Measurements from ENCODE around the gene REL.
"Not testable (repeated sequence)": the region's sequence is repeated elsewhere in the genome, so short reads cannot be mapped to it uniquely, and the experiment has no call there.

The REL gene

GRCh38 chr2:60867848-60868247 lies 13.5 kb upstream of the REL start:
- no peak for DNase-seq (ENCODE audit: low read depth)

DNA sequence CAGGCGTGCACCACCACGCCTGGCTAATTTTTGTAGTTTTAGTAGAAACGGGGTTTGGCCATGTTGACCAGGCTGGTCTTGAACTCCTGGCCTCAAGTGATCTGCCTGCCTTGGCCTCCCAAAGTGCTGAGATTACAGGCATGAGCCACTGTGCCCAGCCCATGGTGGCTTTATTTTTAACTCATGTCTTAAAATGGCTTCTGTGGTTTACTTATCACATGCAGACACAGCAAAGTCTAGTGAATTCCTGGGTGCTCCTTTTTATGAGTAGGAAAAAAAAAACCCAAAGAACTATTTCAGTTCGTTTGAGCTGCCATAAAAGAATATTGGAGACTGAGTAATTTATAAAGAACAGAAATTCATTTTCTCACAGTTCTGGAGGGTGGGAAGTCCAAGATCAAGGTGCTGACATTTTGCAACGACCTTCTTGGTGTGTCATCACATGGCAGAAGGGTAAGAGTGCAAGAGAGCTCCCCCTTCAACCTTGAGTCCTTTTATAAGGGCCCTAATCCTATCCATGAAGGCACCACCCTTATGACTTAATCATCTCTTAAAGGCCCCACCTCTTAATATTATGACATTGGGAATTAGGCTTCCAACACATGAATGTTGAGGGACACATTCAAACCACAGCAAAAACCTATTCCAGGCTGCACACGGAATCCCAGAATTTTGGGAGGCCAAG lies 12.6 kb upstream of the REL start:
- DNase-seq (ENCODE audit: low read depth), result no peak

DNA sequence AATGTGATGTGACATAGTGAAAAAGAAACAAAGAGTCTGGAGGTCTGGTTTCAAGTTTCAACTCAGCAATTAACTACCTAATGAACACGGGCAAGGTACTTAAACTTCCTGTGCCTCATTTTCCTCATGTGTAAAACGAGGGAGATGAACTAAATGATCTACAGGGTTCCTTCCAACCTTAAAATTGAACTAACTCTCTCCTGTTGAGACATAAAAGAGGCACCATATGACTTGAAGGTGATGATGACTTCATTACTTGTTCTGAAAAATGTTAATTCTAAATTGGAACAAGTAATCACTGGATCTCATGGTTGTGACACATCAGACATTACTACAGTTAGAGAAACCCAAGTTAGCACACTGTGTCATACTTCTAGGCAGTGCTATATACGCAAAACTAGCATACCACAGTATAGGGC lies 8.9 kb upstream of the REL start:
- no peak for DNase-seq (ENCODE audit: low read depth)

- no peak for DNase-seq (ENCODE audit: low read depth)
Measured at GRCh38 chr2:60873381-60873780, 8.0 kb upstream of the REL start.

DNA sequence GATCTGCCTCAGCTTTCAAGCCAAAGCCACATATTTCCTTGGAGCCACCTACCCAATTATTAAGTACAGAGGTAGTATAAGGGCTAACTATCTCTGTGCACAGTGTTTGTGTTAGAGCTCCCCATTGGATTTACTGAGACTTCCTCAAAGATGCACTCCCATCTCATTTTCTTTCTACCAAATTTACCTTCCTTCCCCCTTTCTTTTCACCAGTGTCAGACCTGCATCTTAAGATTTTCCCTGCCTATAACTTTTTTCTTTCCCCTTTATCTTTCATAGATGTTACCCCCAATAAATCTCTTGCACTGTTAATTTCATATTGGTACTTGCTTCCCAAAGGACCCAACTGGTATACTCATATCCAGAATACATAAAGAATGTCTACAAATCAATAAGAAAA lies 5.9 kb upstream of the REL start:
- DNase-seq (ENCODE audit: low read depth), result no peak

DNA sequence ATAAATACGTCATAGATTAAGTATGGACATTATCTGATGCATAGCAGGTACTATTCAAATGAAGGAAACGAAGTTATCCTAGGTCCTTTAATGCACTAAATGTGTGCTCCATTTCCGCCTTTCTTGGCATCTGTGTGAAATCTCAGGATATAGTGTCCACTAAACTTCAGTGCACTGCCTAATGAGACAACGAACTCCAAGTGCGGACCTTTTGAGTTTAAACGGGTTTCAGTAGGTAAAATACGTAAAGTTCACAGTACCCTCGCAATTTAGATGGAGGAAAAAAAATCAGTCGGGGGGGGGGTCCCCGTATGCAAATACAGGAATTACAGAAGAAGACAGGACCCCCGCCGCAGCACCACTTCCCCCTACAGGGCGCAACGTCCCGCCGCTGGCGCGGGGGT lies 729 bp upstream of the REL start:
- no peak for DNase-seq (ENCODE audit: low read depth)

DNA sequence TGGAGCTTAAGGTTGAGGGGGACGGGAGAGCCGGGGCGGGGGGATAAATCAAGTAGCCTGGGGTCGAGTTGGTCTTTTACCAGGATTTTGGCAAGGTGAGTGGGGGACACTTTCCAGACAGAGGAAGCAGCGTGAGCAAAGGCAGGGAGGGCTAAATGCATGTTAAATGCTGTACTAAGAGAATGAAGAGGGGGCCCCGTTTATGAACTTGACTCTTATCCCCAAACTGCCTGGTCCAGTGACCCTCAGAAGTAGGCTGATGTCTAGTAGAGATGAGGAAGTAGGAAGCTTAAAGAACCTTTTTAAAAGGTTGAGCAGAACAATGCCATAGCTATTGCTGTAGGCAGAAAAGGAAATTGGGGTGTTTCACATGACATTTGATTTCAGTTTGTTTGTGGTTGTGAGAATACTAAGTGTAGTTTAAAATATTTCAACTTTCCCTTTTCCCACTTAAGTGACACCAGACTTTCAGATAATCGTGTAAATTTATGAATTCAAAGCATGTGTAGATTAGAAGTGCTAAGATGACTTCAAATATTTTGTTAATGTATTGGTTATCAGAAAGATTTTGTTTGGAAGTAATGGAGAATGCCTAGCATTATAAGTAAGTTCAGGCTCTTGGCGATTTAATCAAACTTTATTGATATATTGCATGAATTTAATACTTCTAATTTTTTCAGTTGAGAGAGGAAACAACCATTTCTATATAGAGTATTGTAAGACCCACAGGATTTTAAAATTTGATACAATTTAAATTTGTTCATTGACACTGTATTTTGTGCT lies 1.8 kb downstream of the REL start:
- no peak for DNase-seq (ENCODE audit: low read depth)

DNA sequence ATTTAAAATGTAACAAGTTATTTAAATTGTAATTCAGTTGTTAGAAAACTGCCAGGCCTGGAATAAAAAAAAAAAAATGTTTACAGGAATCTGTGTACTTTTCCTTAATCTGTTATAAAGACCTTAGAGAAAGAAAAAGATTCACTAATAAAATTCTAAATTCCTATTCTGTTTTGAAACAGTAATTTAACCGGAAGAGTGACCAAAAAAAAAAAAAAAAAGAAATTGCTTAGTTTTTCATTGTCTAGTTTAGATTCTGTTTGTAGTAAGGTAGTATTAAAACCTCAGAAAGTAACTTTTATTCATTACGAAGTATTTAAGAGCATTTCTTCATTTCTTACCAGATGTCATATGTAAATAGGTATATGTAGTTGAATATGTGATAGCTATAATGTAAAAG lies 2.5 kb downstream of the REL start:
- no peak for DNase-seq (ENCODE audit: low read depth)

GRCh38 chr2:60884800-60885199 lies 3.4 kb downstream of the REL start:
- DNase-seq (ENCODE audit: low read depth), result no peak

- no peak for DNase-seq (ENCODE audit: low read depth)
Measured at GRCh38 chr2:60885683-60886082, 4.3 kb downstream of the REL start.

DNA sequence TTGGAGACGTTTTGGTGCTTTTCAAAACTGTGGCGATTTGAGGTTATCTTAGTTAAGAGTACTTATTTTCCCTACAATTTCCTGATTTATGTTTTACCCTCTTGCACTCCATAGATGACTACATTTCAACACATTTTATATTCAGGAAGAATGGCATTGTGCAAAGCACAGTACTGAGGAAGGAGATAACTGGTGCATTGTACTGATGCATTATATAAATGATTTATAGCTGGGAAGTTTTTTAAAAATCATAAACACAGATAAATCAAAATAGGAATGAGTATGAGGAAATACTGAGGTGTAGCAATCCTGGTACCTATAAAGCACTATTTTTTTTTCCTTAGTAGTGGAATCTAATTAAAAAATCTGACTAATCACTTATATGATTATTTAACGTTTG lies 5.6 kb downstream of the REL start:
- no peak for DNase-seq (ENCODE audit: low read depth)

DNA sequence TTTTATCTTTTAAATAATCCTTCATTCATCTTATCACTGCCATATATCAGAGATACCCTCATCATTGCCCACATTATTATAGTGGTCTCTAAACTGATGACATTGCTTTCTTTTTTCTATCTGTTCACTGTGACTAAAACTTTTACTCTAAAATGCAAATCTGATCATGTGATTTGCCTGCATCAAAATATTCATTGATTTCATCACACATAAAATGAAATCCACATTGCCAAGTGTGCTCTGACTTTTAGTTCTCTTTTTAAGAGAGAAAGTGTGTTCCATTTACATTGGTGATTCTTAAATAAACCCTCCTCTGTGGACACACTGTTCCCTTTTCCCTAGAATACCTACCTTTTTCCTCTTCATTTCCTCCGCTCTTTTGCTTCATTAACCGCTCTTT lies 7.5 kb downstream of the REL start:
- no peak for DNase-seq (ENCODE audit: low read depth)

DNA sequence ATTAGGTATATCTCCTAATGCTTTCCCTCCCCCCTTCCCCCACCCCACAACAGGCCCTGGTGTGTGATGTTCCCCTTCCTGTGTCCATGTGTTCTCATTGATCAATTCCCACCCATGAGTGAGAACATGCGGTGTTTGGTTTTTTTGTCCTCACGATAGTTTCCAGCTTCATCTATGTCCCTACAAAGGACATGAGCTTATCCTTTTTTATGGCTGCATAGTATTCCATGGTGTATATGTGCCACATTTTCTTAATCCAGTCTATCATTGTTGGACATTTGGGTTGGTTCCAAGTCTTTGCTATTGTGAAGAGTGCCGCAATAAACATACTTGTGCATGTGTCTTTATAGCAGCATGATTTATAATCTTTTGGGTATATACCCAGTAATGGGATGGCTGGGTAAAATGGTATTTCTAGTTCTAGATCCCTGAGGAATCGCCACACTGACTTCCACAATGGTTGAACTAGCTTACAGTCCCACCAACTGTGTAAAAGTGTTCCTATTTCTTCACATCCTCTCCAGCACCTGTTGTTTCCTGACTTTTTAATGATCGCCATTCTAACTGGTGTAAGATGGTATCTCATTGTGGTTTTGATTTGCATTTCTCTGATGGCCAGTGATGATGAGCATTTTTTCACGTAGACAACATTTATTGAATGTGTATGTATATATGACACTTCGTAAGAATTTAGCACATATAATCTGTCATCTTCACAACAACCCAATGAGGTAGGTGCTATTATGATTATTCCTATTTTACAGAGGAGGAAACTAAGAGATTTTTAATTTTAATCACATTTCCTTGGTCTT lies 8.4 kb downstream of the REL start:
- not testable (repeated sequence) for DNase-seq (ENCODE audit: low read depth)

DNA sequence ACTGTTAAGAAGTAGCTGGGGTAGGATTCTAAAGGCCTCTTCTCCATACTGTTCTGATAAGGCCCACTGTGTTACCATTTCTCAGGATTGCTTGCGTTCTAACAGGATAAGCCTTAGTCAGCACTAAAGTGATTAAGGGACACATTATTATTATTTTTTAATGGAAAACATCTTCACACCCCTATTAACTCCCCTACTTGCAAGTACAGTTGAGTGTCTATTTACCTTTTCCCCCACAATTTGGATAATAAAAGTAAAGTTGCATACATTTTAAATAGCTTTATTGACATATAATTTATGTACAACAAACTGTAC lies 9.0 kb downstream of the REL start:
- no peak for DNase-seq (ENCODE audit: low read depth)

DNA sequence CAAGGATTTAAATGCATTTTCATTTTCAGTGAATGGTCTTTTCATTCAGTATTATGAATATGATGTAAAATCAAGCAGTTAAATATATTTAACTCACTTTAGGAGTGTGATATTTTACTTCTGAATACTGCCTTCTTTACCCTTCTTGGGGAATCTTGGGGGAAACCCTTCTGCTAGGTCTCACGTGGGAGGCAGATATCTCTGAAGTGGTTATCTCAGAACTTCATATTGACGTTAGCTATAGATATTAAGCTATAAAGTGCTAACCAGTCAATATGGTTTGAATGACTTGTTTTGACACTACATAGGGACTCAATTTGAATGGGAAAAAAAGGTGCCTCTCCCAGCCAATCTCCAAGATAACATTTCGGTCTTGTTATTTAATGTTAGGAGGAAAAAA lies 9.8 kb downstream of the REL start:
- DNase-seq (ENCODE audit: low read depth), result no peak

- DNase-seq (ENCODE audit: low read depth), result no peak
Measured at GRCh38 chr2:60898567-60898966, 17.2 kb downstream of the REL start.

DNA sequence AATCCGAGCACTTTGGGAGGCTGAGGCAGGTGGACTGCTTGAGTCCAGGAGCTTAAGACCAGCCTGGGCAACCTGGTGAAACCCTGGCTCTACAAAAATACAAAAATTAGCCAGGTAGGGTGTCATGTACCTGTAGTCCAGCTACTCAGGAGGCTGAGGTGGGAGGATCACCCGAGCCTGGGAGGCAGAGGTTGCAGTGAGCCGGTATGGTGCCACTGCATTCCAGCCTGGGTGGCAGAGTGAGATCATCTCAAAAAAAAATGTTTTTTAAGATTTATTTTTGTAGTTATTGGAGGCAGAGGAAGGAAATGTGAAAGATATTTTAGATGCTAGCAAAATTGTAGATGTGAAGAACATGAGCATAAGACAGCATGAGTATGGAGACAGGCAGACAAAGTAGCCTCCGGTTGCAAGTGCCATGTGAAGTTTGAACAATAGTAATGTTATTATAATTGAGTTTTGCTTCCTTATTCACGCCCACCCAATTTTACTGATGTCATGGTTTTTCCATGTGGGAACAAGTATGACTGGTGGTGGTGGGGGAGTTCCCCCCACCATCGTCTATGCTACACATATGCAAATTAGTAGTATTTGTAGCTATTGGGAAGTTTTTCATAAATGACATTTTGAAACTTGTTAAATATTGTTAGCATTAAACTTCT lies 18.0 kb downstream of the REL start:
- DNase-seq (ENCODE audit: low read depth), result no peak

DNA sequence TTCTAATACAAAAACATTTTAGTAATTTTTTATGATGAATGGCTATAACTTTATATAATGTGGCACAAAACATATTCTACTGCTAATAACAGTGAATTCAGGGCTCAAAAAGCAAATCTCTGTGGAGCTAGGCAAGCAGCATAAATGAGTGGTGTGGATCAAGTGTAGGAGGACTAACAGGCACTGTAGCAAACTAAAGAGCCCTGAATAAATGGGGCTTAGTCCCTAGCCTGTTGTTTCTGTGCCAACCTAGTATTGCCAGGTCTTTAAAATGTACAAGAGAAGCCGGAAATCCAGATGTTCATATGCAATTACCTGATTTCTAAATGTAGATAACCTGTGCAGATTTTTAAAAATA lies 18.5 kb downstream of the REL start:
- DNase-seq (ENCODE audit: low read depth), result no peak

DNA sequence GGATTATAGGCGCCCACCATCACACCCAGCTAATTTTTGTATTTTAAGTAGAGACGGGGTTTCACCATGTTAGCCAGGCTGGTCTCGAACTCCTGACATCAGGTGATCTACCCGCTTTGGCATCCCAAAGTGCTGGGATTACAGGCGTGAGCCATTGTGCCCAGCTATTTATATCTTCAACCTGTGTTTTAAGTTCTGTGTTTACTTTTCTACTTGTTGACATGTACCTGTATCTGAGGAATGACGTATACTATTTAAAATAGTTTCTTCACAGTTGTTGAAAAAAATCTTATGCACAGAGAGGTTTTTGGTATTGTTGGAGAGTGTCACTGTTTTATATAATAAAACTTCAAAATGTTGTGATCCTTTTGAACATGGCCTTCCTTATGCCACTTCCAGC lies 19.9 kb downstream of the REL start:
- not testable (repeated sequence) for DNase-seq (ENCODE audit: low read depth)

DNA sequence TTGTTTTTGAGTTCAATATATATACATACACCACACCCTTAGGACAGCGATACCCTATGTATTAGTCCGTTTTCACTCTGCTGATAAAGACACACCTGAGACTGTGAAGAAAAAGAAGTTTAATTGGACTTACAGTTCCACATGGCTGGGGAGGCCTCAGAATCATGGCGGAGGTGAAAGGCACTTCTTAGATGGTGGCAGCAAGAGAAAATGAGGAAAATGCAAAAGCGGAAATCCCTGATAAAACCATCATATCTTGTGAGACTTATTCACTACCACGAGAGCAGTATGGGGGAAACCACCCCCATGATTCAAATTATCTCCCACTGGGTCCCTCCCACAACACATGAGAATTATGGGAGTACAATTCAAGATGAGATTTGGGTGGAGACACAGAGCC lies 24.5 kb downstream of the REL start:
- DNase-seq (ENCODE audit: low read depth), result not testable (repeated sequence)

GRCh38 chr2:60906395-60906794 lies 25.0 kb downstream of the REL start:
- DNase-seq (ENCODE audit: low read depth), result no peak

DNA sequence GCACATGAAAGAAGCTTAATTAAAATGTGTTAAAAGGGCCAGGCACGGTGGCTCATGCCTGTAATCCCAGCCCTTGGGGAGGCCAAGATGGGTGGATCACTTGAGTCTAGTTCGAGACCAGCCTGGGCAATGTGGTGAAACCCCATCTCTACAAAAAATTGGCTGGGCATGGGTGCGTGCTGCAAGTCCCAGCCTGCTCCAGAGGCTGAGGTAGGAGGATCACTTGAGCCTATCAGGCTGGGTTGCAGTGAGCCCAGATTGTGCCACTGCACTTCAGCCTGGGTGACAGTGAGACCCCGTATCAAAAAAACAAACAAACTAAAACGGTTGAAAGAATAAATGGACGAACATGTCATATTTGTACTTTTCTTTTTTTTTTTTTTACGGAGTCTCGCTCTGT lies 26.0 kb downstream of the REL start:
- DNase-seq (ENCODE audit: low read depth), result no peak
